Tibial artery (tissue), 4 donors: ENCODE data around the gene SSR1.

Experiments used
- DNase-seq, 2 donors: peaks; one replicate each; pipeline ENCODE4 v3.0.0-alpha.2; 2019
- H3K27ac ChIP-seq, 2 donors: fragments of 200-600 bp; sonication (generic) in 1 of 2; 1 replicate in 1 of 2; 2 replicates in 1 of 2; pipeline ENCODE4 v1.5.1; 2018 to 2019; ENCODE audit warnings: mild to moderate bottlenecking in 1 of 2
- H3K27me3 ChIP-seq, 2 donors: fragments of 200-600 bp; sonication (generic) in 1 of 2; one replicate each; pipeline versions ENCODE4 v1.5.1 to v1.6.0; 2016 to 2019
- H3K36me3 ChIP-seq, 3 donors: fragments of 200-600 bp; sonication (generic) in 2 of 3; one replicate each; pipeline ENCODE4 v1.5.1; 2016 to 2019; ENCODE audit warnings: mild to moderate bottlenecking in 2 of 3
- H3K4me1 ChIP-seq, 4 donors: fragments of 200-600 bp; sonication (generic) in 2 of 4; 1 replicate in 3 of 4; 2 replicates in 1 of 4; pipeline ENCODE4 v1.5.1; 2016 to 2019
- H3K4me3 ChIP-seq, 2 donors: fragments of 200-600 bp; sonication (generic) in 1 of 2; 1 replicate in 1 of 2; 2 replicates in 1 of 2; pipeline ENCODE4 v1.5.1; 2018 to 2019; ENCODE audit warnings: mild to moderate bottlenecking in 2 of 2
- H3K9me3 ChIP-seq, 3 donors: fragments of 200-600 bp; sonication (generic) in 1 of 3; one replicate each; pipeline ENCODE4 v1.5.1; 2016 to 2019
- intact Hi-C: fragments of 100-400 bp; cut with DNase I; formaldehyde crosslinking; loops from one replicate; pipeline ENCODE4 v1.15.0; 2023; ENCODE audit warnings: low total_unique reads
- TF ChIP-seq, protein P1 (sequence below), 2 experiments: fragments of 200-600 bp in 1 of 2; fragments of 450-650 bp in 1 of 2; IDR thresholded peaks; one replicate each; pipeline ENCODE4 v1.5.1; 2017 to 2019; ENCODE audit warnings: antibody characterized with exemption in 2 of 2, mild to moderate bottlenecking in 1 of 2, moderate library complexity in 1 of 2

The SSR1 gene

DNA sequence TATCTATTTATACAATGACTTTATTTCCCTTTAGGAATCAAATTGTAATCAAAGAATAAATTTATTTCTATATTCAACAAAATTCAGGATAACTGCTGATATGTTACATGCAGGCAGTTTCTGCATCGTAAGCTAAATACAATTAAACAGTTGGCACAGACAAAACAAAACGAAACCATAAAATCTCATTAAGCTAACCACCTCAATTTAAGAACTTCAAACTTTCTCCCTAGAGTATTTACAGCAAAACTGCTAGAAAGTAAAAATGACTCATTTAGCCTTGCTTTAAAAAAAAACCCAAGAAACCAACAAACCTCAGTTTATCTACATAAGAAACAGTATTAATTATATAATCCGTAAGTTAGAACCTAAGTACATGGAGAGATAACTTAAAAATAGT, 17.1 kb downstream of the SSR1 start:
- TF ChIP-seq, protein P1, sequence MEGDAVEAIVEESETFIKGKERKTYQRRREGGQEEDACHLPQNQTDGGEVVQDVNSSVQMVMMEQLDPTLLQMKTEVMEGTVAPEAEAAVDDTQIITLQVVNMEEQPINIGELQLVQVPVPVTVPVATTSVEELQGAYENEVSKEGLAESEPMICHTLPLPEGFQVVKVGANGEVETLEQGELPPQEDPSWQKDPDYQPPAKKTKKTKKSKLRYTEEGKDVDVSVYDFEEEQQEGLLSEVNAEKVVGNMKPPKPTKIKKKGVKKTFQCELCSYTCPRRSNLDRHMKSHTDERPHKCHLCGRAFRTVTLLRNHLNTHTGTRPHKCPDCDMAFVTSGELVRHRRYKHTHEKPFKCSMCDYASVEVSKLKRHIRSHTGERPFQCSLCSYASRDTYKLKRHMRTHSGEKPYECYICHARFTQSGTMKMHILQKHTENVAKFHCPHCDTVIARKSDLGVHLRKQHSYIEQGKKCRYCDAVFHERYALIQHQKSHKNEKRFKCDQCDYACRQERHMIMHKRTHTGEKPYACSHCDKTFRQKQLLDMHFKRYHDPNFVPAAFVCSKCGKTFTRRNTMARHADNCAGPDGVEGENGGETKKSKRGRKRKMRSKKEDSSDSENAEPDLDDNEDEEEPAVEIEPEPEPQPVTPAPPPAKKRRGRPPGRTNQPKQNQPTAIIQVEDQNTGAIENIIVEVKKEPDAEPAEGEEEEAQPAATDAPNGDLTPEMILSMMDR (IDR thresholded peaks at IDR 0.05), result no peak
- no peak for DNase-seq
- H3K27ac ChIP-seq, result no peak overlapping the region
- peaks cover 67 to 88% (median 84%) of the 10 kb centered on the region in 3 donors for H3K36me3 ChIP-seq
- intact Hi-C loops, result no loop called here
- H3K9me3 ChIP-seq, result no peaks in the 10 kb centered on the region
- H3K27me3 ChIP-seq, result no peaks in the 10 kb centered on the region
- H3K4me1 ChIP-seq, result no peaks in the 10 kb centered on the region
- H3K4me3 ChIP-seq, result no peak overlapping the region

DNA sequence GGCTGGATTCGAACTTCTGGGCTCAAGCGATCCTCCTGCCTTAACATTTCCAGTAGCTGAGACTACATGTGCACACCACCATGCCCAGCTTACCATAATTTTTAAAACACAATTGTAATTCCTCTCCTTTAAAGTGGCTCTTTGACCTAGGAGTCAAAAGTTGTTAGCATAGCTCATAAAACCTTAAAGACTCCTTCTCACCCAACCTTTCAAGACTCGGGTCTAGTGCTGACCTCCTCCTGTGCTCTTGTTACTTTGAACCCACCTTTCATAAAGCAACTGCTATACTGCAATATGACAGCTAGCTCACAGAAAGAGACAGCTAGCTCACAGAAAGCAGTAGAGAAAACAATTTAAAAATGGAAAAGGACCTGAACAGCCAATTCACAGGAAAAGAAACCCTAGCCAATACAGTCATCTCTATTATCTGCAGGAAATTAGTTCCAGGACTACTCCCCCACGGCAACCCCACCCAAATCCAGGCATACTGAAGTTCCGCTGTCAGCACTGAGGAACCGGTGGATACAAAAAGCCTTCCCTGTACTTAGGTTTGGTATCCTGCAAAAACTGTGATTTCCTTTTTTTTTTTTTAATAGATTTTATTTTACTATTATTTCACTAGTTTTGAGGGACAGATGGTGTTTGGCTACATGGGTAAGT, 20.3 kb downstream of the SSR1 start:
- intact Hi-C loops, result no loop called here

DNA sequence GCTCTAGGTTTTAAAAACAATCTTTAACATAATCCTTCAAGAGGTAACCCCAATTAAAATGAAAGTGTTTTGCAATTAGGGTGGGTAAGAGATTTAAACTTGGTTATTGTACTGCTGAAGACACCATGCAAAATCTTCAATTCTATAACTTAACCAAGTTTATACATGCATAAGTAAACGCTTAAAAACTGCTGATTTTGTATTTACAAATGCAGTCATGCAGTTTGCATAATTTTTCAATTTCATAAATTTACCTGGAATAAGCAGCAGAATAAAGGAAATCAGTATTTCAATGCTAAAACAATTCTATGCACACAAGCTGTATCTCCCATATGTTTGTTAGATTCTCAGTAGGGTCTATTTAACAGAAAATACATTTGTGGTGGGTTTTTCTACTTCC, 22.9 kb downstream of the SSR1 start:
- H3K36me3 ChIP-seq, result peaks cover 65 to 81% (median 74%) of the 10 kb centered on the region in 3 donors

More for the DNA sequence above, 20.3 kb downstream of the SSR1 start:
- H3K9me3 ChIP-seq, result no peaks in the 10 kb centered on the region
- TF ChIP-seq, protein P1 (IDR thresholded peaks at IDR 0.05), result no peak
- no peak overlapping the region for H3K27ac ChIP-seq
- DNase-seq, result no peak
- no peaks in the 10 kb centered on the region for H3K27me3 ChIP-seq
- H3K36me3 ChIP-seq, result peaks cover 73 to 84% (median 84%) of the 10 kb centered on the region in 3 donors
- no peak overlapping the region for H3K4me3 ChIP-seq
- no peaks in the 10 kb centered on the region for H3K4me1 ChIP-seq

DNA sequence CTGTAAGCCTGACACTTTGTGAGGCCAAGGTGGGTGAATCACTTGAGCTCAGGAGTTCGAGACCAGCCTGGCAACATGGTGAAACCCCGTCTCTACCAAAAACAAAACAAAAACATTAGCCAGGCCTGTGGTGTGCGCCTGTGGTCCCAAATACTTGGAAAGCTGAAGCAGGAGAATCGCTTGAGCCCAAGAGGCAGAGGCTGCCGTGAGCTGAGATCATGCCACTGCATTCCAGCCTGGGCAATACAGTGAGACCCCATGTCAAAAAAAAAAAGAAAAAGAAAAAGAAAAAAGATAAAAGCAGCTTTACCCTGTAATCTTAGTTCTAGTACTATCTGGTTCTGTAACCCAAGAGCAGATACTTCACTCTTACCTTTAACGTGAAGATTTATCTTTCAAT, 27.6 kb downstream of the SSR1 start:
- TF ChIP-seq, protein P1 (IDR thresholded peaks at IDR 0.05), result no peak
- Histone ChIP-seq H3K9me3 (no peaks in the 10 kb centered on the region), H3K4me1 (no peaks in the 10 kb centered on the region), H3K4me3 (no peak overlapping the region), H3K27ac (no peak overlapping the region), H3K27me3 (no peaks in the 10 kb centered on the region), H3K36me3 (peaks cover 35 to 61% (median 36%) of the 10 kb centered on the region in 3 donors)
- intact Hi-C loops, result no loop called here
- no peak for DNase-seq

More for the DNA sequence above, 22.9 kb downstream of the SSR1 start:
- H3K4me1 ChIP-seq, result no peaks in the 10 kb centered on the region
- H3K27ac ChIP-seq, result no peak overlapping the region
- no peaks in the 10 kb centered on the region for H3K9me3 ChIP-seq
- intact Hi-C loops, result no loop called here
- TF ChIP-seq, protein P1 (IDR thresholded peaks at IDR 0.05), result no peak
- H3K27me3 ChIP-seq, result no peaks in the 10 kb centered on the region
- H3K4me3 ChIP-seq, result no peak overlapping the region
- no peak for DNase-seq

DNA sequence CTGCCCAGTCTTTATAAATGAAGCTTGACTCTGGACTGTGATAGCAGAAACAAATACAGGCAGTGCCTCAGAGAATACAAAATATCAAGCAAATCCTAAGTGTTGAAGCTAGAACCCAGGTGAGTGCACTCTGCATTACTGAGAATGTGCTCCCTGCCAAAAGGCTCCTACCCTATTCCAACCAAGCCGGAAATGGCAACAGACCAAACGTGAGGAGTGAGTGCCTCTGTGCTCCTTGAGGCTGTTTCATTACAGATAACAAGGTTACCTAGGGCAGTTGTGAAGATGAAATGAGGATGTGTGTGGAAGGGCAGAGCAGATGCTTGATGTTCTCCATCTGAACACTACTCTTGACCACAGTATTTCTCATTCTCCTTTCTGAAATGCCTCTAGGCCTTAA, 29.3 kb downstream of the SSR1 start:
- TF ChIP-seq, protein P1 (IDR thresholded peaks at IDR 0.05), result no peak
- intact Hi-C loops, result no loop called here
- Histone ChIP-seq H3K4me1 (peaks cover 0 to 6% (median 0%) of the 10 kb centered on the region in 4 donors), H3K36me3 (peaks cover 19 to 46% (median 19%) of the 10 kb centered on the region in 3 donors), H3K27me3 (no peaks in the 10 kb centered on the region), H3K4me3 (no peak overlapping the region), H3K9me3 (no peaks in the 10 kb centered on the region), H3K27ac (no peak overlapping the region)
- no peak for DNase-seq
